K562 treated with DMSO at 1 percent for 12 hours (cell line): ENCODE measurements around the gene RTKN. TPM values are rescaled to one million over a fixed set of nuclear protein-coding genes. Genes with fewer than 3 reads are reported as not detected.

ENCODE experiments used
- total RNA-seq: library from RNA; unstranded; fragments of 300-600 nt; gene quantifications from 2 replicates; pipeline ENCODE4 v1.2.3, GENCODE V29; 2022; ENCODE audit not compliant: insufficient read depth

The RTKN gene
- total RNA-seq, result 5.8 and 7.7 TPM in 2 replicates

GRCh38 chr2:74441690-74442482, at the start of gene RTKN:
Gene RTKN, minus strand, starts transcription at chr2:74441937. Its CDS starts 121 bp downstream, at chr2:74441816.

GRCh38 chr2:74482801-74483674, 41.3 kb upstream of the RTKN start, which contains the start of the genes CCDC142 and TTC31:
Gene CCDC142, minus strand, starts transcription at chr2:74482998. Its CDS starts 161 bp downstream, at chr2:74482837.
Gene TTC31, plus strand, starts transcription at chr2:74483081. Its CDS starts 15 bp downstream, at chr2:74483096.

GRCh38 chr2:74472086-74472944, 30.6 kb upstream of the RTKN start, which contains the start of gene MRPL53:
Gene MRPL53, minus strand, starts transcription at chr2:74472680. Its CDS starts 20 bp downstream, at chr2:74472660.

GRCh38 chr2:74458132-74458937, 16.6 kb upstream of the RTKN start, which contains the start of gene WBP1:
Gene WBP1, plus strand, starts transcription at chr2:74458438. Its CDS starts 165 bp downstream, at chr2:74458603.

GRCh38 chr2:74454654-74455511, 13.1 kb upstream of the RTKN start, which contains the start of gene INO80B:
Gene INO80B, plus strand, starts transcription at chr2:74455087. Its CDS starts 30 bp downstream, at chr2:74455117.

GRCh38 chr2:74421221-74421870, 20.4 kb downstream of the RTKN start, which contains the start of the genes C2orf81 and WDR54:
Gene C2orf81, minus strand, starts transcription at chr2:74421619. Its CDS starts 59 bp downstream, at chr2:74421560.
Gene WDR54, plus strand, starts transcription at chr2:74421730. Its CDS starts 424 bp downstream, at chr2:74422154.

GRCh38 chr2:74379851-74380789, 61.6 kb downstream of the RTKN start, which contains the start of gene DCTN1:
Gene DCTN1, minus strand, starts transcription at chr2:74380311. Its CDS starts 274 bp downstream, at chr2:74380037.

Other genes with a start within 250 kb of the RTKN start
- gene MTHFD2, start 243.3 kb downstream of the RTKN start, total RNA-seq, result 184 and 295 TPM in 2 replicates
- gene SLC4A5, start 98.5 kb downstream of the RTKN start, total RNA-seq, result 0.54 TPM in 1 of 2 replicates, not detected in the other
- gene DCTN1, start 61.6 kb downstream of the RTKN start, total RNA-seq, result 37.6 and 65.9 TPM in 2 replicates
- gene C2orf81, start 20.3 kb downstream of the RTKN start, total RNA-seq, result 0.34 TPM in 1 of 2 replicates, not detected in the other
- gene WDR54, start 20.2 kb downstream of the RTKN start, total RNA-seq, result 10.1 and 19.4 TPM in 2 replicates
- gene INO80B, start 13.2 kb upstream of the RTKN start, total RNA-seq, result 5.4 and 10.6 TPM in 2 replicates
- gene WBP1, start 16.5 kb upstream of the RTKN start, total RNA-seq, result 53.6 and 54.1 TPM in 2 replicates
- 54.2 and 80.9 TPM in 2 replicates for gene MOGS, start 23.4 kb upstream of the RTKN start, total RNA-seq
- gene MRPL53, start 30.7 kb upstream of the RTKN start, total RNA-seq, result 56.6 and 70.8 TPM in 2 replicates
- gene CCDC142, start 41.1 kb upstream of the RTKN start, total RNA-seq, result 4.3 and 9.0 TPM in 2 replicates
- gene TTC31, start 41.1 kb upstream of the RTKN start, total RNA-seq, result 8.3 and 23.7 TPM in 2 replicates
- gene LBX2, start 57.7 kb upstream of the RTKN start, total RNA-seq, result 8.2 and 9.1 TPM in 2 replicates
- gene PCGF1, start 65.8 kb upstream of the RTKN start, total RNA-seq, result 26.0 and 26.8 TPM in 2 replicates
- gene TLX2, start 72.5 kb upstream of the RTKN start, total RNA-seq, result not detected in 2 replicates
- 0.90 TPM in 1 of 2 replicates, not detected in the other for gene DQX1, start 84.3 kb upstream of the RTKN start, total RNA-seq
- gene AUP1, start 87.8 kb upstream of the RTKN start, total RNA-seq, result 125 and 158 TPM in 2 replicates
- gene HTRA2, start 88.0 kb upstream of the RTKN start, total RNA-seq, result 63.8 and 75.8 TPM in 2 replicates
- 0.74 TPM in 1 of 2 replicates, not detected in the other for gene LOXL3, start 112.0 kb upstream of the RTKN start, total RNA-seq
- gene DOK1, start 112.8 kb upstream of the RTKN start, total RNA-seq, result 39.5 and 41.0 TPM in 2 replicates
- 0.51 TPM in 1 of 2 replicates, not detected in the other for gene M1AP, start 206.4 kb upstream of the RTKN start, total RNA-seq
- gene SEMA4F, start 212.3 kb upstream of the RTKN start, total RNA-seq, result 5.5 and 11.2 TPM in 2 replicates